ENCODE results near the gene CFLAR.
A peak's percentile ranks its signal among the peaks of the same experiment; 100 is the strongest.

CFLAR gene

GRCh38 chr2:201116115-201116958, at the start of gene CFLAR:
Gene CFLAR (plus strand): TSS chr2:201116164. CDS start chr2:201129866, 13,702 bp downstream.
- TF ChIP-seq CTCF (IDR thresholded peaks at IDR 0.05; ENCODE audit: extremely low read depth, missing control alignments) = no peak

GRCh38 chr2:201070948-201071478, 45.0 kb upstream of the CFLAR start:
- DNase-seq (ENCODE audit: low spot score) = no peak
- TF ChIP-seq CTCF (IDR thresholded peaks at IDR 0.05; ENCODE audit: extremely low read depth, missing control alignments) = no peak

More at GRCh38 chr2:201116115-201116958, at the start of gene CFLAR:
- peak; percentile 84 for DNase-seq (ENCODE audit: low spot score)

GRCh38 chr2:201071479-201072200, 44.3 kb upstream of the CFLAR start, which contains the start of the genes HYCC2 and NDUFB3:
Gene HYCC2 (minus strand): TSS chr2:201071671. CDS start chr2:201024009, 47,662 bp downstream.
Gene NDUFB3 (plus strand): TSS chr2:201072001. CDS start chr2:201078883, 6,882 bp downstream.
- peak; percentile 95 for DNase-seq (ENCODE audit: low spot score)
- no peak for TF ChIP-seq CTCF (IDR thresholded peaks at IDR 0.05; ENCODE audit: extremely low read depth, missing control alignments)

GRCh38 chr2:201072201-201072530, 43.8 kb upstream of the CFLAR start:
- no peak for DNase-seq (ENCODE audit: low spot score)
- TF ChIP-seq CTCF (IDR thresholded peaks at IDR 0.05; ENCODE audit: extremely low read depth, missing control alignments) = no peak

GRCh38 chr2:201073071-201073470, 42.9 kb upstream of the CFLAR start:
- DNase-seq (ENCODE audit: low spot score) = no peak
- no peak for TF ChIP-seq CTCF (IDR thresholded peaks at IDR 0.05; ENCODE audit: extremely low read depth, missing control alignments)

- no peak for DNase-seq (ENCODE audit: low spot score)
- TF ChIP-seq CTCF (IDR thresholded peaks at IDR 0.05; ENCODE audit: extremely low read depth, missing control alignments) = no peak
These were observed 41.0 kb upstream of the CFLAR start for GRCh38 chr2:201074996-201075395.

GRCh38 chr2:201084863-201085262, 31.1 kb upstream of the CFLAR start:
- DNase-seq (ENCODE audit: low spot score) = no peak
- TF ChIP-seq CTCF (IDR thresholded peaks at IDR 0.05; ENCODE audit: extremely low read depth, missing control alignments) = no peak
